HG03135 (cell line): ENCODE data around the gene NSFL1C.
"Not testable (repeated sequence)": the region's sequence is repeated elsewhere in the genome, so short reads cannot be mapped to it uniquely, and the experiment has no call there.

Experiments used
- ATAC-seq: cut with Tn5 transposase; IDR thresholded peaks from one replicate; pipeline ENCODE4 v1.9.1; 2021; ENCODE audit warnings: mild to moderate bottlenecking, moderate library complexity; ENCODE audit not compliant: unreplicated experiment

Gene NSFL1C

DNA sequence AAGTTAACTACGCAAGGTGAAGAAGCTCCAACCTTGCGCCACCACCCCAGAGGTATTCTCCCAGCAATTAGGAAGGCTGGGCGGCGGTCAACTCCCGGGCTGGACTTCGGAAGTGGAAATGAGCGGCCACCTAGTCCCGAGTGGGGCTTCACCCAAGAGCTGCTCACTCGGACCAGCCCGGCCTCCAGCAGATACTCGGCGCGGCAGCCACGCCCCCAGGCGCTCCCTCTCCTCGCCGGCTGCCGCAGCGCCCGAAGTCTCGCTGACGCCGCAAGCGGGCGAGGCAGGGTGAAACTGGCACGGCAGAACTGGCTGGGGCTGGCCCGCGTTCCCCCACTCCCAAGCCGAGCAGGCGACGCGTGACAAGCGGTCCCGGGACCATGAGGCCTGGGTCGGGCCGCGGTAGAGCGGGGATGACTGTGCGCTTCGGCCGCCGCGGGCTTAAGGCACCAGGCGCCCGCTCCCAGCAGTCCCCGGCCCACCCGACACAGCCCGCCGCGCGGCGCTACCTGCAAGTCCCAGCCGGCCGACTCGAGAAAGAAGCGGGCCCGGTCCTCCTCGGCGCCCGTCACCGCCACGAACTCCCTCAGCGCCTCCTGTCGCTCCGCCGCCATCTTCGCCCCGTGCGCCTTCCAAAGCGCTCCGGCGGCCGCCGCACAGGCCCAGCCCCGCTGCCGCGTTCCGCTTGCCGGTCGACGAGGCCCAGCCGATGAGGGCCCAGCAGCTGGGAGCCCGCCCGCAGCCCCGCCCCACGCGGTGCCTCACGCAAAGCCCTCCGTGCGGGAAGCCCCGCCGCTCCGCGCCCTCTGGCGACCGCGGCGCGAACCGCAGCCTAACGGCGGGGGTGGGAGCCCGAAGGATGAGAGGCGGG, at the start of gene NSFL1C:
TSS of gene NSFL1C (minus strand) at position 639 of the 871 bp plus-strand sequence. CDS start at position 614, 25 bp downstream.
- ATAC-seq: peak; percentile 83

GRCh38 chr20:1513801-1514200, 47.2 kb upstream of the NSFL1C start:
- no peak for ATAC-seq

GRCh38 chr20:1509237-1509636, 42.6 kb upstream of the NSFL1C start:
- no peak for ATAC-seq

DNA sequence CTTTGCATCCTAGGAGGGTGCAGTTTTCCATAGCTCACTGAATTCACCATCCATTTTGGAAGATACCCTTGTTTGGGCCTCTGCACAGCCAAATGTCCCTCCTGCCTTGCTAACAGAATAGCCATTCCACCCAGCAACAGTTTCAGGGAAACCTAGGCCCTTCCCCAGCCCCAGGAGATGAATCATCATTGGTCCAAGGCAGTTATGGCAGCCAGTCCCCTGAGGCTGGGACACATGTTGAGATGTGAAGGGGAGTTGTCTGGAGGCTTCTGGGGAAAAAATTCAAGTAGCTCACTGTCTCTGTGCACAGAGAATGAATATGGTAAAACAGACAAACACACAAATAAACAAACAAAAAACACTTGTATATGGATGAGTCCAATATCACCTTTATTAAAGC, 41.9 kb upstream of the NSFL1C start:
- no peak for ATAC-seq

DNA sequence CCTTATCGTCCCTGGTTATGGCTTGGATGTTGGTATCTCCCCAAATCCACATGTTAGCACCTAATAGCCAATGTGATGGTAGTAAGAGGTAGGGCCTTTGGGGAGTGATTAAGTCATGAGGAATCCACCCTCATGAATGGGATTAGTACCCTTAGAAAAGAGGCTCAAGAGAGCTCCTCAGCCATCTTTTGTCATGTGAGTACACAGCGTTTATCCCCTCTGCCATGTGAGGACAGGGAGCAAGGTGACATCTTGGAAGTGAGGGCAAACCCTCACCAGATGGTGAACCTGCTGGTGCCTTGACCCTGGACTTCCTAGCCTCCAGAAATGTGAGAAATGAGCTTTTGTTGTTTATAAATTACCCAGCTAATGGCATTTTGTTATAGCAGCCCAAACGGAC, 40.6 kb upstream of the NSFL1C start:
- ATAC-seq: no peak

DNA sequence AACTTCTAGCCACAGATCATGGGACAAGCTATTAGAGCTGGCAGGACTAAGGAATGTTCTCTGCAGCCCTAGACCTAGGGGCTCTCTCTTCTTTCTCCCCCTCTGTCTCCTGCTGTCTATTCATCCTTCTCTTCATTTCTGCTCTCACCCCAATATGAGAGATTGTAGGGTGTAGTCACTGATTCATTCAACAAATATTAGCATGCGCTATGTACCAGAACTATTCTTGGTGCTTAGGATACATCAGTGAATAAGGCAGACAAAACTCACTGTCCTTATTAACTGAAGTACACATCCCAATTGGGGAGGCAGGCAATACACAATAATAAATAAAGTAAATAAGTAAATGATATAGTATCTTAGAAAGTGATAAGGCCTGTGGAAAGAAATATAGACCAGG, 39.2 kb upstream of the NSFL1C start:
- ATAC-seq: no peak

DNA sequence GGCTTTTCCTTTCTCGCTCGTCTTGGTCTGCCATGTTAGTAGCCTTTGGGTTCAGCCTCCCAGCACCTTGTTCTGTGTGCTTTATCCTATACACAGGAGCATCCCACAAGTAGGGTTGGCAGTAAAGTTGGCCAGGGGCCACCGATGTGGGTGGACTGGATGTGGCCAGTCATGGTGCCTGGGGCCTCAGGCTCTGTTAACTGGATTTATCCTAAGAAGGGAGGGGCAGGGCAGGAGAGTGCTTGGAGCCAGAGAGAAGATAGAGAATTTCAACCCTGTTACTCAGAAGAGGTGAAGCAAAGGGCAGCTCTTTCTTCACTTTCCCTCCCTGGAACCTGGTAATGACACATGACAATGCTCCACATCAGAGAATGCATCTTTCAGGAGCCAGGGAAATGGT, 38.7 kb upstream of the NSFL1C start:
- no peak for ATAC-seq

- peak; percentile 98 for ATAC-seq
Measured at GRCh38 chr20:1503564-1504227, 37.0 kb upstream of the NSFL1C start.

DNA sequence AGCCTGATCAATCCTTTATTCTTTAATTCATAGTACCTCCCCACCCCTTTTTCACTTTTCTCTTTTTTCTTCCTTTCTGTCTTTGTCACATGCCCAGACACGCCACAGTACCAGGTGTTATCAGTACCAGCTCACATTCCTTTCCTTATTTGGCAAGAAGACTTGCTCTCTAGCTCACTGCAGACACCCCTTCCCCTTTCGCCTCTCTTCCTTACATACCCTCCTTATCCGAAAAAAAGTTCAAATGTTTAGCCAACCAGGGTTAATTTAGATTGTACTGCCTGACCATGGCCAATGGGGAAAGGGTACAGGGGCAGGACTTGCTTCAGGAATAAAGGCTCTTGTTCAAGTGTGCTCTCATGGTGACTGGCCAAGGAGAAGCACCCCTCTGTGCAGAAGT, 33.8 kb upstream of the NSFL1C start:
- no peak for ATAC-seq

- ATAC-seq: no peak
Measured at GRCh38 chr20:1499528-1500420, 33.1 kb upstream of the NSFL1C start.

- not testable (repeated sequence) for ATAC-seq
Measured at GRCh38 chr20:1497371-1497770, 30.7 kb upstream of the NSFL1C start.

- ATAC-seq: no peak
Measured at GRCh38 chr20:1496930-1497329, 30.3 kb upstream of the NSFL1C start.

- ATAC-seq: no peak
Measured at GRCh38 chr20:1494436-1494835, 27.8 kb upstream of the NSFL1C start.

DNA sequence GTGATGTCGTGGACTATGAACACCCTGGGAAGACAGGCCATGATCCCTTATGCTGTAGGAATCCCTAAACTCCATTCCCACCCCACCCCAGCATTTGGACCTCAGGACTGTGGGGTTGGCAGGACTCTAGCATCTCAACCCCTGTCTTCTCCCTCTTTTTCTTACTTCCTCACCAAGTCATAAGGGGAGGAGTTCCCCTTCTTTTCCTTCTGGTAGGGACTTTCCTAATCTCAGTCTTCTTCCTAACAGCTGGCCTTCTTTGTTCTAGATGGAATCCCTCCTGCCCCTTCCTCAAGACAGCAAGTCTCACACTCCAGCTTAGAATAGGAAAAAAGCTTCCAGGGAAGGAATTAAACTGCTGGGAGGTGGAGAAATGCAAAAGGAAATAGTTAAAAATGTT, 26.9 kb upstream of the NSFL1C start:
- ATAC-seq: no peak

DNA sequence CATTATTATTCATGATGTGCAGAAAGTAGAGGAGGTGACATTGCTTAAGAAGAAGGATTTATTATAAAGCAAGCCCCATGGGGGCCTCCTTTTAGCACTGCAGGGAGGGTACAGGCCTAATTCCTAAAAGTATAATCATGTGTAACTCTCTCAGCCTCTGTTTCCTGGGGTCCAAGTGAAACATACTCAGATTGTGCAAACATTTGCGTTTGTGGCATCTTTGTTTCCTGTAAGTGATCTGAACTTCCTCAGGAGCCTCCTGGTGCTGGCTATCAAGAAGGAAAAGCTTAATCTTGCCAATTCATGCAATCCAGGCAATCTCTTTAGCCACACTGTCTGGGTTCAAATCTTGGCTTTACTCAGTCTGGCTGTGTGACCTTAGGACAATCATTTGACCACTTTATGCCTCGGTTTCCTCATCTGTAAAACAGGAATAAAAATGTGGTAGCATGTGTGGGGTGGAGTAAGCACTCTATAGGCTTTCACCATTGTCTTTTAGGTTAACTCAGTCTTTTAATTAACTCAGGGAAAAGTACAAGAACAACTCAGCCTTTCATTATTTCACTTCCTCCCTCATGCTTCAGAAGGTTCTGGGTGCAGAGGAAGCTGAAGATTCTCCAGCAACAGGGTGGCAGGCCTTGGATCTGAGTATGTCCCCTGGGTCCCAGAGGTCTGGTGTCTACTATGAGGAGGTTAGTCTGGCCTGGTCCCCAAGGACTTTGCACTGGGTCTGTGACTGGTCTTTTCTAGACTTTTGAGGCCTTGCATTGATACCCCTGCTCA, 25.4 kb upstream of the NSFL1C start:
- no peak for ATAC-seq

DNA sequence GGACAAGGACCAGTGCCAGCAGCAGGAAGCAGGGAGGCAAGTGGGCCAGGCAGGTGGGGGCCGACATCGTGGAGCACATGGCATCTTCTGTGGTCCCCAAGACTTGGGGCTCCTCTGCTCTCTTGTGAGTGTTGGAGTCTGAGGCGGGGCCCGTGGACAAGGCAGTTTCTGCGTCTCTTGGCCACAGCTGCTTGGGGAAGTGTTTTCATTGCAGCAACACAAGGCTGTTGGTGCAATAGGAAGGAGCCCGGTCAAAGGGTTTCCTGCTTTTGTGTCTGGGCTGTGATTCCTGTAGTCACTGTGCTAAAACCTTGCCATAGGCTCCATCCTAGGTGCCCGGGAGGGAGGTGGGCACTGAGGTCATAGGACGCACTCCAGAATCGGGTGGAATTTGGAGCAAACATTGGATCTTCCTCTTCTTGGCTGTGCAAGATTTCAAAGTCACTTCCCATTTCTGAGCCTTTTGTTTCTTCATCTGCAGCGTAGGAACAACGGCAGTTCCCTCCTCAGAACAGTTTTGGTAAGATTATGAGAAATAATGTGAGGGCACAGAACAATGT, 24.7 kb upstream of the NSFL1C start, which contains the start of gene SIRPB2:
TSS of gene SIRPB2 (minus strand) at position 140 of the 560 bp plus-strand sequence. CDS start at position 79, 61 bp downstream.
- ATAC-seq: no peak

DNA sequence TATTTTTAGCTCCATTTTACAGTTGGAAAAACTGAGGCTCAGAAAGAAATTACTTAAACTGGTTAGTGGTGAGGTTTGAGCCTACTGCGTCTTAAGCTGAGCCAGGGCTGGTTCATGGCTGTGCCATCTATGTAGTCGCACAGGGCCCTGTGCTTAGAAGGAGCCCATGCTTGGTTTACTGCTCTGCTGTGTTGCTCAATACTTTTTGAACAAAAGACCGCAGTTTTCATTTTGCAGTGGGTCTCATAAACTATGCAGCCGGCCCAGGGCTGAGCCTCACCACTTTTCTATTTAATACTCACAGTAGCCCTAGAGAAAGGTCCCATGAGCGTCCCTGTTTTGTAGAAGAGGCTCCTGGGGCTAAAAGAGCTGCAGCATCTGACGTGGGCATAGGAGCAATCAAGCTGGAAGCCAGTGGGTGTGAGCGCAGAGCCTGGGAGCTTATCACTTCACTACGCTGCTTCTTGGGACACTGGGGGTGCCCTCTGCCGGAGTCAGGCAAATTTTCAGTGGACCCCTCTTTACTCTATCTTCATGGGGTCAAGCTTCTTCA, 24.1 kb upstream of the NSFL1C start:
- ATAC-seq: no peak

DNA sequence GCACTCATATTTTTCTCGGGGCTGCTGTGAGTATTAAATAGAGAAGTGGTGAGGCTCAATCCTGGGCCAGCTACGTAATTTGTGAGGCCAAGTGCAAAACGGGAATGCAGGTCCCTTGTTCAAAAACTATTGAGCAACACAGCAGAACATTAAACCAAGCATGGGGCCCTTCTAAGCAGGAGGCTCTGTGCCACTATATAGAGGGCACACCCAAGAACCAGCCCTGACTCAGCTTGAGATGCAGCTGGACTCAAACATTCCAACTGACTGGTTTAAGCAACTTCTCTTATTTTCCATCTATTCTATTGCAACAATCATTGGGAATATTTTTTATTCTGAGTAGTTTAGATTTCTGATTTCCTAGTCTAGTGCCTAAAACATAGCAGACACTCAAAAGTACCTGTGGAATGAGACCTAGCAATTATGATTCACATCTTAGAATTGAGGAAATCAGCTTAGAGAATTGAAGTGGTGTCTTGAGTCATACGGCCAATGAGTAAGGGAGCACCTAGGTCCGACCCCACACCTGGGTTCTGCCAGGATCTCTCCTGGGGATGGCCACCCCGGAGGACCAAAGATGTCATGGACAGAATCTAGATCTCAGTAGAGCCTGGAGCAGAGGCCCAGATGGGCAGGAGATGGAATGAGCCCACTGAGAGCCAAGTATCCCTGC, 23.3 kb upstream of the NSFL1C start:
- no peak for ATAC-seq

GRCh38 chr20:1489325-1489724, 22.7 kb upstream of the NSFL1C start:
- no peak for ATAC-seq
